Karpas-422 (cell line): ENCODE measurements around the gene BSND. TPM values are rescaled to one million over a fixed set of nuclear protein-coding genes. Genes with fewer than 3 reads are reported as not detected.

Experiments used
- DNase-seq: peaks from one replicate; pipeline ENCODE4 v3.0.0-alpha.2; 2015
- H2AFZ ChIP-seq: fragments of 200-600 bp; sonication (generic); 2 replicates; pipeline ENCODE4 v1.6.1; 2014; ENCODE audit warnings: antibody characterized with exemption, low read length, mixed read lengths
- H3K27ac ChIP-seq: fragments of 200-600 bp; sonication (generic); 2 replicates; pipeline ENCODE4 v1.5.1; 2014; ENCODE audit warnings: mild to moderate bottlenecking, low read length, moderate library complexity
- H3K27me3 ChIP-seq: fragments of 200-600 bp; sonication (generic); 2 replicates; pipeline ENCODE4 v1.6.1; 2014; ENCODE audit warnings: low read length, mixed read lengths
- H3K36me3 ChIP-seq: fragments of 200-600 bp; sonication (generic); 2 replicates; pipeline ENCODE4 v1.6.1; 2014; ENCODE audit warnings: low read length, mixed read lengths; ENCODE audit not compliant: insufficient read depth
- H3K4me1 ChIP-seq: fragments of 200-600 bp; sonication (generic); 2 replicates; pipeline ENCODE4 v1.6.1; 2014; ENCODE audit warnings: mild to moderate bottlenecking, low read length, mixed read lengths
- H3K4me2 ChIP-seq: fragments of 200-600 bp; sonication (generic); 2 replicates; pipeline ENCODE4 v1.6.1; 2014; ENCODE audit warnings: low read length, low read depth, mild to moderate bottlenecking; ENCODE audit not compliant: poor library complexity, severe bottlenecking
- H3K4me3 ChIP-seq: fragments of 200-600 bp; sonication (generic); 2 replicates; pipeline ENCODE4 v1.5.1; 2014; ENCODE audit warnings: mild to moderate bottlenecking, antibody characterized with exemption, low read length, mixed read lengths
- H3K79me2 ChIP-seq: fragments of 200-600 bp; sonication (generic); 2 replicates; pipeline ENCODE4 v1.6.1; 2014; ENCODE audit warnings: mild to moderate bottlenecking, low read length, mixed read lengths
- H3K9ac ChIP-seq: fragments of 200-600 bp; sonication (generic); 2 replicates; pipeline ENCODE4 v1.6.0; 2014; ENCODE audit warnings: low read length
- H3K9me2 ChIP-seq: fragments of 200-600 bp; sonication (generic), shearing (Covaris generic); replicated peaks from 2 replicates; pipeline ENCODE4 v1.6.0; 2014; ENCODE audit warnings: mild to moderate bottlenecking, low read length, moderate library complexity; ENCODE audit not compliant: insufficient read depth
- H3K9me3 ChIP-seq: fragments of 300-700, 200-600 bp; sonication (generic); 2 replicates; pipeline ENCODE4 v1.6.1; 2014; ENCODE audit warnings: low read length, mixed read lengths
- H4K20me1 ChIP-seq: fragments of 200-600 bp; sonication (generic); 2 replicates; pipeline ENCODE4 v1.6.1; 2014; ENCODE audit warnings: mild to moderate bottlenecking, antibody characterized with exemption, low read length, low read depth; ENCODE audit not compliant: insufficient read depth
- total RNA-seq: library from RNA; depleted of rRNA; stranded (reverse); fragments of >200 nt; shearing (Covaris generic); gene quantifications from 2 replicates; pipeline ENCODE4 v1.2.3, GENCODE V29; 2014; ENCODE audit warnings: low replicate concordance

The BSND gene
- total RNA-seq, 1 experiment from 2014 or later, result not detected

- H3K9me3 ChIP-seq, result no peaks in the 10 kb centered on the region
- DNase-seq, result no peak
- no peak overlapping the region for H3K27ac ChIP-seq
- no peaks in the 10 kb centered on the region for H3K36me3 ChIP-seq
- no peak overlapping the region for H3K9ac ChIP-seq
- no peak overlapping the region for H2AFZ ChIP-seq
- H3K79me2 ChIP-seq, result no peaks in the 10 kb centered on the region
- H3K27me3 ChIP-seq, result no peaks in the 10 kb centered on the region; the same call in 1 of the 2 replicates
- no peak overlapping the region for H3K4me3 ChIP-seq
- no peak overlapping the region for H3K4me2 ChIP-seq
- peaks cover 21% of the 10 kb centered on the region for H3K4me1 ChIP-seq
- no peaks in the 10 kb centered on the region for H4K20me1 ChIP-seq
- no peaks in the 10 kb centered on the region for H3K9me2 ChIP-seq
Observed at GRCh38 chr1:54990916-54991315, 7.8 kb upstream of the BSND start.

GRCh38 chr1:54991939-54992338 is 6.8 kb upstream of the BSND start:
- Histone ChIP-seq H4K20me1 (no peaks in the 10 kb centered on the region), H3K4me3 (no peak overlapping the region), H3K9me3 (no peaks in the 10 kb centered on the region), H3K4me2 (no peak overlapping the region), H3K36me3 (no peaks in the 10 kb centered on the region), H3K9me2 (no peaks in the 10 kb centered on the region), H3K27me3 (no peaks in the 10 kb centered on the region), H3K4me1 (peaks cover 19% of the 10 kb centered on the region), H2AFZ (no peak overlapping the region), H3K27ac (no peak overlapping the region), H3K9ac (no peak overlapping the region), H3K79me2 (no peaks in the 10 kb centered on the region)
- no peak for DNase-seq

- Histone ChIP-seq H3K4me2 (no peak overlapping the region), H3K27ac (no peak overlapping the region), H3K79me2 (no peaks in the 10 kb centered on the region), H3K4me1 (peaks cover 7% of the 10 kb centered on the region), H3K27me3 (no peaks in the 10 kb centered on the region), H3K4me3 (no peak overlapping the region), H2AFZ (no peak overlapping the region), H3K36me3 (no peaks in the 10 kb centered on the region), H3K9me2 (no peaks in the 10 kb centered on the region), H3K9ac (no peak overlapping the region), H4K20me1 (no peaks in the 10 kb centered on the region), H3K9me3 (no peaks in the 10 kb centered on the region)
- DNase-seq, result no peak
Observed at GRCh38 chr1:54993140-54993539, 5.6 kb upstream of the BSND start.

GRCh38 chr1:54994355-54994990 is 4.3 kb upstream of the BSND start:
- no peak for DNase-seq
- H3K4me3 ChIP-seq, result no peak overlapping the region
- H3K79me2 ChIP-seq, result no peaks in the 10 kb centered on the region
- H3K9ac ChIP-seq, result no peak overlapping the region
- H3K4me1 ChIP-seq, result peaks cover 8% of the 10 kb centered on the region
- H3K4me2 ChIP-seq, result no peak overlapping the region
- no peak overlapping the region for H2AFZ ChIP-seq
- H4K20me1 ChIP-seq, result no peaks in the 10 kb centered on the region
- H3K36me3 ChIP-seq, result no peaks in the 10 kb centered on the region
- no peaks in the 10 kb centered on the region for H3K27me3 ChIP-seq
- H3K27ac ChIP-seq, result no peak overlapping the region
- H3K9me2 ChIP-seq, result no peaks in the 10 kb centered on the region
- H3K9me3 ChIP-seq, result no peaks in the 10 kb centered on the region

GRCh38 chr1:54995013-54995760 is 3.5 kb upstream of the BSND start:
- H3K4me1 ChIP-seq, result peaks cover 8% of the 10 kb centered on the region
- H4K20me1 ChIP-seq, result no peaks in the 10 kb centered on the region
- DNase-seq, result no peak
- H3K9me3 ChIP-seq, result no peaks in the 10 kb centered on the region
- no peak overlapping the region for H3K4me2 ChIP-seq
- H3K27me3 ChIP-seq, result no peaks in the 10 kb centered on the region
- no peaks in the 10 kb centered on the region for H3K36me3 ChIP-seq
- H3K4me3 ChIP-seq, result no peak overlapping the region
- no peak overlapping the region for H2AFZ ChIP-seq
- H3K27ac ChIP-seq, result no peak overlapping the region
- H3K9me2 ChIP-seq, result no peaks in the 10 kb centered on the region
- H3K79me2 ChIP-seq, result no peaks in the 10 kb centered on the region
- H3K9ac ChIP-seq, result no peak overlapping the region

GRCh38 chr1:54995835-54996234 is 2.9 kb upstream of the BSND start:
- Histone ChIP-seq H3K79me2 (no peaks in the 10 kb centered on the region), H3K27ac (no peak overlapping the region), H3K9me3 (no peaks in the 10 kb centered on the region), H2AFZ (no peak overlapping the region), H3K9me2 (no peaks in the 10 kb centered on the region), H3K4me3 (no peak overlapping the region), H3K36me3 (no peaks in the 10 kb centered on the region), H3K27me3 (no peaks in the 10 kb centered on the region), H3K4me1 (peaks cover 8% of the 10 kb centered on the region), H3K4me2 (no peak overlapping the region), H4K20me1 (no peaks in the 10 kb centered on the region), H3K9ac (no peak overlapping the region)
- DNase-seq, result no peak

- Histone ChIP-seq H3K9ac (no peak overlapping the region), H3K4me1 (peaks cover 8% of the 10 kb centered on the region), H3K27ac (no peak overlapping the region), H3K36me3 (no peaks in the 10 kb centered on the region), H3K9me3 (no peaks in the 10 kb centered on the region), H3K4me3 (no peak overlapping the region), H2AFZ (no peak overlapping the region), H3K27me3 (no peaks in the 10 kb centered on the region), H4K20me1 (no peaks in the 10 kb centered on the region), H3K9me2 (no peaks in the 10 kb centered on the region), H3K4me2 (no peak overlapping the region), H3K79me2 (no peaks in the 10 kb centered on the region)
- peak; percentile 94 for DNase-seq
Observed at GRCh38 chr1:54996359-54996868, 2.3 kb upstream of the BSND start.

GRCh38 chr1:54996869-54997710 is 1.6 kb upstream of the BSND start:
- H4K20me1 ChIP-seq, result no peaks in the 10 kb centered on the region
- H3K9me2 ChIP-seq, result no peaks in the 10 kb centered on the region
- H3K79me2 ChIP-seq, result no peaks in the 10 kb centered on the region
- no peak overlapping the region for H3K4me2 ChIP-seq
- H3K4me3 ChIP-seq, result no peak overlapping the region
- H3K27me3 ChIP-seq, result no peaks in the 10 kb centered on the region
- H2AFZ ChIP-seq, result no peak overlapping the region
- H3K27ac ChIP-seq, result no peak overlapping the region
- H3K36me3 ChIP-seq, result no peaks in the 10 kb centered on the region
- no peaks in the 10 kb centered on the region for H3K9me3 ChIP-seq
- H3K9ac ChIP-seq, result no peak overlapping the region
- H3K4me1 ChIP-seq, result peaks cover 8% of the 10 kb centered on the region
- DNase-seq, result no peak
